ENCODE measurements around the gene KAZALD1. TPM values are rescaled to one million over a fixed set of nuclear protein-coding genes. Genes with fewer than 3 reads are reported as not detected.

KAZALD1 gene
- total and polyA plus RNA-seq, 4 donors, result 4.1 to 12.1 (median 7.4) TPM

DNA sequence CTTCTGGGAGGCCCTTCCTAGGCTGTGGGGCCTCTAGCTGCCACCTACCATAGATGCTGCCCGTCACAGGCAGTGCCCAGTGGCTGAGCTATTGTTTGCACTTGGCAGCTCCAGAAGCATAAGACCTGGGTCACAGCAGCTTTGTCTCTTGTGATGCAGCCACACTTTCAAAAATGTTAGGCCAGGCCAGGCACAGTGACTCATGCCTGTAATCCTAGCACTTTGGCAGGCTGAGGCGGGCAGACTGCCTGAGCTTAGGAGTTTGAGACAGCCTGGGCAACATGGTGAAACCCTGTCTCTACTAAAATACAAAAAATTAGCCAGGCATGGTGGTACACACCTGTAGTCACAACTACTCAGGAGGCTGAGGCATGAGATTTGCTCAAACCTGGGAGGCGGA lies 9.5 kb upstream of the KAZALD1 start:
- Histone ChIP-seq H3K27me3 (ENCODE audit: control insufficient read depth in 3 of 3, insufficient read depth in 3 of 3, low read length in 2 of 3) (peaks cover 0 to 44% (median 38%) of the 10 kb centered on the region in 3 donors), H3K4me3 (no peak overlapping the region), H3K4me1 (ENCODE audit: control insufficient read depth in 5 of 5, insufficient read depth in 5 of 5, low read length in 5 of 5) (peaks cover 0 to 10% (median 0%) of the 10 kb centered on the region in 5 donors), H3K9me3 (ENCODE audit: control insufficient read depth in 4 of 4, insufficient read depth in 3 of 4, low read length in 3 of 4) (no peaks in the 10 kb centered on the region), H3K27ac (ENCODE audit: low read depth in 1 of 2, low read length in 1 of 2) (no peak overlapping the region), H3K9ac (ENCODE audit: insufficient read depth in 1 of 2, low read length in 2 of 2) (no peak overlapping the region), H3K36me3 (ENCODE audit: control insufficient read depth in 4 of 4, insufficient read depth in 4 of 4, low read length in 4 of 4) (no peaks in the 10 kb centered on the region)
- DNase-seq (no peak), ATAC-seq (ENCODE audit: insufficient read depth, low FRiP score) (no peak)
- WGBS, 2 donors, result 93 to 98% methylated on average over 3 of the region's 3 CpGs
- TF ChIP-seq, protein P1, sequence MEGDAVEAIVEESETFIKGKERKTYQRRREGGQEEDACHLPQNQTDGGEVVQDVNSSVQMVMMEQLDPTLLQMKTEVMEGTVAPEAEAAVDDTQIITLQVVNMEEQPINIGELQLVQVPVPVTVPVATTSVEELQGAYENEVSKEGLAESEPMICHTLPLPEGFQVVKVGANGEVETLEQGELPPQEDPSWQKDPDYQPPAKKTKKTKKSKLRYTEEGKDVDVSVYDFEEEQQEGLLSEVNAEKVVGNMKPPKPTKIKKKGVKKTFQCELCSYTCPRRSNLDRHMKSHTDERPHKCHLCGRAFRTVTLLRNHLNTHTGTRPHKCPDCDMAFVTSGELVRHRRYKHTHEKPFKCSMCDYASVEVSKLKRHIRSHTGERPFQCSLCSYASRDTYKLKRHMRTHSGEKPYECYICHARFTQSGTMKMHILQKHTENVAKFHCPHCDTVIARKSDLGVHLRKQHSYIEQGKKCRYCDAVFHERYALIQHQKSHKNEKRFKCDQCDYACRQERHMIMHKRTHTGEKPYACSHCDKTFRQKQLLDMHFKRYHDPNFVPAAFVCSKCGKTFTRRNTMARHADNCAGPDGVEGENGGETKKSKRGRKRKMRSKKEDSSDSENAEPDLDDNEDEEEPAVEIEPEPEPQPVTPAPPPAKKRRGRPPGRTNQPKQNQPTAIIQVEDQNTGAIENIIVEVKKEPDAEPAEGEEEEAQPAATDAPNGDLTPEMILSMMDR (IDR thresholded peaks at IDR 0.05; ENCODE audit: control extremely low read depth, extremely low read depth), result no peak

DNA sequence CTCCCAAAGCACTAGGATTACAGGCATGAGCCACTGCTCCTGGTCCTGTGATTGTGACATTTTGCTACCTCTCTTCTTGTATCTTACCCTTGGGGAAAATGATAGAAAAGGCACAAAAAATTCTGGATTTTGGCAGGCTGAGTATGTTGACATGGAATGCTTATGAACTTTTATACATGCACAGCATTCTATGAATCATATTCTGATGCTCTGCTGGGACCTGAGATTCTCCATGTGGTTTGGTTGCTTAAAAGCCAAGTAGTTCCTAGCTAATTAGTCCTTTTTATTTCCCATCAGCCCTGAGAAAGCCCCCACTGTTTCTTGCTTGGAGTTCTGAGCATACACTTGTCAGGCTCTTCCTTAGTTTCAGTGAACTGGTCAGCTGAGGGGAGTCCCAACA lies 8.3 kb upstream of the KAZALD1 start:
- Histone ChIP-seq H3K27ac (ENCODE audit: low read depth in 1 of 2, low read length in 1 of 2) (no peak overlapping the region), H3K9me3 (ENCODE audit: control insufficient read depth in 4 of 4, insufficient read depth in 3 of 4, low read length in 3 of 4) (no peaks in the 10 kb centered on the region), H3K36me3 (ENCODE audit: control insufficient read depth in 4 of 4, insufficient read depth in 4 of 4, low read length in 4 of 4) (no peaks in the 10 kb centered on the region), H3K9ac (ENCODE audit: insufficient read depth in 1 of 2, low read length in 2 of 2) (no peak overlapping the region), H3K4me3 (no peak overlapping the region), H3K4me1 (ENCODE audit: control insufficient read depth in 5 of 5, insufficient read depth in 5 of 5, low read length in 5 of 5) (peaks cover 0 to 7% (median 0%) of the 10 kb centered on the region in 5 donors), H3K27me3 (ENCODE audit: control insufficient read depth in 3 of 3, insufficient read depth in 3 of 3, low read length in 2 of 3) (peaks cover 0 to 31% (median 26%) of the 10 kb centered on the region in 3 donors)
- no peak for ATAC-seq (ENCODE audit: insufficient read depth, low FRiP score)
- TF ChIP-seq, protein P1 (IDR thresholded peaks at IDR 0.05; ENCODE audit: control extremely low read depth, extremely low read depth), result no peak
- DNase-seq, result no peak

- no peak overlapping the region for H3K9ac ChIP-seq (ENCODE audit: insufficient read depth in 1 of 2, low read length in 2 of 2)
- no peak overlapping the region for H3K27ac ChIP-seq (ENCODE audit: low read depth in 1 of 2, low read length in 1 of 2)
- ATAC-seq (ENCODE audit: insufficient read depth, low FRiP score) (no peak), DNase-seq (no peak)
- H3K4me1 ChIP-seq (ENCODE audit: control insufficient read depth in 5 of 5, insufficient read depth in 5 of 5, low read length in 5 of 5), result peaks cover 0 to 7% (median 0%) of the 10 kb centered on the region in 5 donors
- H3K4me3 ChIP-seq, result no peak overlapping the region
- H3K36me3 ChIP-seq (ENCODE audit: control insufficient read depth in 4 of 4, insufficient read depth in 4 of 4, low read length in 4 of 4), result no peaks in the 10 kb centered on the region
- 55 to 77% methylated on average over 1 of the region's 1 CpG for WGBS, 2 donors
- H3K27me3 ChIP-seq (ENCODE audit: control insufficient read depth in 3 of 3, insufficient read depth in 3 of 3, low read length in 2 of 3), result peaks cover 0 to 23% (median 17%) of the 10 kb centered on the region in 3 donors
- H3K9me3 ChIP-seq (ENCODE audit: control insufficient read depth in 4 of 4, insufficient read depth in 3 of 4, low read length in 3 of 4), result no peaks in the 10 kb centered on the region
- TF ChIP-seq, protein P1 (IDR thresholded peaks at IDR 0.05; ENCODE audit: control extremely low read depth, extremely low read depth), result no peak
Observed at GRCh38 chr10:101054351-101054750, 7.4 kb upstream of the KAZALD1 start.

DNA sequence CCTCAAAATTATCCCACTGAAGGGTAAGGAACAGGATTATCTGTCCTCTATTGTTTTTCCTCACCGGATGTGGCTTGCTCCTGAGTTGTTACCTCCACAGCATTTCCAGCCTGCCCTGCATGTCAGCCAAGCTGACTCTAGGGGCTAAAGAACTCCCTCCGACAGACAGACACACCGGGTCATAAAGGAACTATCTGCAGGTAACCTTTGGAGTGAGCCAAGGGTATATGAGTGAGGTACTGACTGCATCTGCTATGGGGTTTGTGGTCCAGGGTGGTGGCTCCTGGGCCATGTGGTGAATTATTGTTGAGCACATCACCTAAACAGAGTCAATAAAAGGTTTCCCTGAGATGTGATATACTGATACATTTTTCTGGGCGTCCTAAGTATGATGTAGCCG lies 6.9 kb upstream of the KAZALD1 start:
- no peak for DNase-seq
- no peak overlapping the region for H3K9ac ChIP-seq (ENCODE audit: insufficient read depth in 1 of 2, low read length in 2 of 2)
- ATAC-seq (ENCODE audit: insufficient read depth, low FRiP score), result no peak

More for the DNA sequence above, 6.9 kb upstream of the KAZALD1 start:
- Histone ChIP-seq H3K27ac (ENCODE audit: low read depth in 1 of 2, low read length in 1 of 2) (no peak overlapping the region), H3K4me3 (no peak overlapping the region), H3K36me3 (ENCODE audit: control insufficient read depth in 4 of 4, insufficient read depth in 4 of 4, low read length in 4 of 4) (no peaks in the 10 kb centered on the region), H3K27me3 (ENCODE audit: control insufficient read depth in 3 of 3, insufficient read depth in 3 of 3, low read length in 2 of 3) (peaks cover 0 to 18% (median 12%) of the 10 kb centered on the region in 3 donors), H3K9me3 (ENCODE audit: control insufficient read depth in 4 of 4, insufficient read depth in 3 of 4, low read length in 3 of 4) (no peaks in the 10 kb centered on the region), H3K4me1 (ENCODE audit: control insufficient read depth in 5 of 5, insufficient read depth in 5 of 5, low read length in 5 of 5) (peaks cover 0 to 8% (median 1%) of the 10 kb centered on the region in 5 donors)
- TF ChIP-seq, protein P1 (IDR thresholded peaks at IDR 0.05; ENCODE audit: control extremely low read depth, extremely low read depth), result no peak
- 89 to 90% methylated on average over 5 of the region's 5 CpGs for WGBS, 2 donors
